PC-3 (cell line): ENCODE results near the gene PVALB.

ENCODE experiments used
- EZH2 ChIP-seq: fragments of 300-600 bp; sonication (generic); IDR thresholded peaks from one replicate; pipeline ENCODE4 v1.6.1; 2017; ENCODE audit warnings: antibody characterized with exemption, mild to moderate bottlenecking, low read length; ENCODE audit not compliant: unreplicated experiment
- EZH2phosphoT487 ChIP-seq: fragments of 300-600 bp; sonication (generic); IDR thresholded peaks from 2 replicates; pipeline ENCODE4 v1.6.1; 2018; ENCODE audit warnings: mild to moderate bottlenecking, antibody characterized with exemption, low read length, borderline replicate concordance
- TF ChIP-seq, protein P1 (sequence below): fragments of 300-600 bp; sonication (generic); conservative IDR thresholded peaks from 2 replicates; pipeline ENCODE4 v1.5.1; 2017; ENCODE audit warnings: antibody characterized with exemption, low read depth, mild to moderate bottlenecking, low read length

GRCh38 chr22:36790648-36791047 is 26.2 kb downstream of the PVALB start:
- TF ChIP-seq, protein P1, sequence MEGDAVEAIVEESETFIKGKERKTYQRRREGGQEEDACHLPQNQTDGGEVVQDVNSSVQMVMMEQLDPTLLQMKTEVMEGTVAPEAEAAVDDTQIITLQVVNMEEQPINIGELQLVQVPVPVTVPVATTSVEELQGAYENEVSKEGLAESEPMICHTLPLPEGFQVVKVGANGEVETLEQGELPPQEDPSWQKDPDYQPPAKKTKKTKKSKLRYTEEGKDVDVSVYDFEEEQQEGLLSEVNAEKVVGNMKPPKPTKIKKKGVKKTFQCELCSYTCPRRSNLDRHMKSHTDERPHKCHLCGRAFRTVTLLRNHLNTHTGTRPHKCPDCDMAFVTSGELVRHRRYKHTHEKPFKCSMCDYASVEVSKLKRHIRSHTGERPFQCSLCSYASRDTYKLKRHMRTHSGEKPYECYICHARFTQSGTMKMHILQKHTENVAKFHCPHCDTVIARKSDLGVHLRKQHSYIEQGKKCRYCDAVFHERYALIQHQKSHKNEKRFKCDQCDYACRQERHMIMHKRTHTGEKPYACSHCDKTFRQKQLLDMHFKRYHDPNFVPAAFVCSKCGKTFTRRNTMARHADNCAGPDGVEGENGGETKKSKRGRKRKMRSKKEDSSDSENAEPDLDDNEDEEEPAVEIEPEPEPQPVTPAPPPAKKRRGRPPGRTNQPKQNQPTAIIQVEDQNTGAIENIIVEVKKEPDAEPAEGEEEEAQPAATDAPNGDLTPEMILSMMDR = no peak
- no peak for TF ChIP-seq EZH2
- no peak for TF ChIP-seq EZH2phosphoT487
